CD4-positive, alpha-beta memory T cell (primary cell): ENCODE data around the gene NHERF1. TPM values are rescaled to one million over a fixed set of nuclear protein-coding genes. Genes with fewer than 3 reads are reported as not detected.
A peak's percentile ranks its signal among the peaks of the same experiment; 100 is the strongest.

ENCODE experiments used
- CTCF ChIA-PET: fragments of 350-600 bp; sonication (Branson Sonifier 250); formaldehyde crosslinking; loops from one replicate; lab custom pipeline; 2021; ENCODE audit warnings: inconsistent platforms; ENCODE audit not compliant: partially characterized antibody; lab: Charles Lee
- POLR2A ChIA-PET: fragments of 350-600 bp; sonication (Branson Sonifier 250); formaldehyde crosslinking; loops from one replicate; lab custom pipeline; 2021; ENCODE audit not compliant: partially characterized antibody; lab: Charles Lee
- DNase-seq, 5 donors: peaks; one replicate each; pipeline versions ENCODE4 v3.0.0 to v3.0.0-alpha.2; 2020 to 2022; ENCODE audit warnings: mixed read lengths in 1 of 5
- H3K27ac ChIP-seq: one replicate; pipeline ENCODE4 v1.7.0; 2013; ENCODE audit warnings: low read depth, low read length
- H3K27me3 ChIP-seq: 2 replicates; pipeline ENCODE4 v1.7.0; 2013; ENCODE audit warnings: mild to moderate bottlenecking, low read length, moderate library complexity; ENCODE audit not compliant: insufficient read depth
- H3K36me3 ChIP-seq: 2 replicates; pipeline ENCODE4 v1.7.0; 2013; ENCODE audit warnings: mild to moderate bottlenecking, low read length, moderate library complexity; ENCODE audit not compliant: insufficient read depth
- H3K4me1 ChIP-seq: 2 replicates; pipeline ENCODE4 v1.7.0; 2013; ENCODE audit warnings: mild to moderate bottlenecking, low read length, moderate library complexity; ENCODE audit not compliant: insufficient read depth
- H3K4me3 ChIP-seq, 2 donors: one replicate each; pipeline ENCODE4 v1.7.0; 2013; ENCODE audit warnings: low read length in 2 of 2, mild to moderate bottlenecking in 1 of 2
- H3K9me3 ChIP-seq, 2 donors: one replicate each; pipeline ENCODE4 v1.7.0; 2013; ENCODE audit warnings: low read length in 2 of 2, control low read depth in 1 of 2; ENCODE audit not compliant: control insufficient read depth in 1 of 2
- H3K27ac Mint-ChIP-seq, 7 donors: one replicate each; pipeline ENCODE4 v1.8.0; 2020 to 2021; ENCODE audit warnings: mixed read lengths in 7 of 7, mild to moderate bottlenecking in 6 of 7, inconsistent platforms in 3 of 7, moderate library complexity in 3 of 7
- H3K27me3 Mint-ChIP-seq, 2 donors: one replicate each; pipeline ENCODE4 v1.8.0; 2020 to 2021; ENCODE audit warnings: mixed read lengths in 2 of 2
- H3K36me3 Mint-ChIP-seq, 2 donors: one replicate each; pipeline ENCODE4 v1.8.0; 2020 to 2021; ENCODE audit warnings: mixed read lengths in 2 of 2, inconsistent platforms in 1 of 2, mild to moderate bottlenecking in 1 of 2
- H3K4me1 Mint-ChIP-seq, 4 donors: one replicate each; pipeline ENCODE4 v1.8.0; 2020 to 2021; ENCODE audit warnings: mixed read lengths in 4 of 4, mild to moderate bottlenecking in 1 of 4
- H3K4me3 Mint-ChIP-seq, 8 donors: one replicate each; pipeline ENCODE4 v1.8.0; 2020 to 2021; ENCODE audit warnings: mixed read lengths in 8 of 8, mild to moderate bottlenecking in 7 of 8, moderate library complexity in 6 of 8, inconsistent platforms in 3 of 8
- H3K9me3 Mint-ChIP-seq, 8 donors: one replicate each; pipeline ENCODE4 v1.8.0; 2020 to 2021; ENCODE audit warnings: mixed read lengths in 8 of 8, mild to moderate bottlenecking in 5 of 8, inconsistent platforms in 3 of 8, moderate library complexity in 1 of 8
- intact Hi-C: fragments of 100-400 bp; cut with micrococcal nuclease; formaldehyde crosslinking; loops from one replicate; pipeline ENCODE4 v1.15.1; 2023
- polyA plus RNA-seq, 2 donors: library from polyadenylated mRNA; unstranded; fragments of 300-500 nt; fragmentation: Illumina TruSeq; gene quantifications; one replicate each; pipeline ENCODE4 v1.2.3, GENCODE V29; 2021
- total RNA-seq, 2 experiments: library from RNA; stranded (reverse); gene quantifications; one replicate each; pipeline ENCODE4 v1.2.3, GENCODE V29; 2021

NHERF1 gene
- total and polyA plus RNA-seq, 4 experiments from 2014 or later = 202 to 448 (median 267) TPM

DNA sequence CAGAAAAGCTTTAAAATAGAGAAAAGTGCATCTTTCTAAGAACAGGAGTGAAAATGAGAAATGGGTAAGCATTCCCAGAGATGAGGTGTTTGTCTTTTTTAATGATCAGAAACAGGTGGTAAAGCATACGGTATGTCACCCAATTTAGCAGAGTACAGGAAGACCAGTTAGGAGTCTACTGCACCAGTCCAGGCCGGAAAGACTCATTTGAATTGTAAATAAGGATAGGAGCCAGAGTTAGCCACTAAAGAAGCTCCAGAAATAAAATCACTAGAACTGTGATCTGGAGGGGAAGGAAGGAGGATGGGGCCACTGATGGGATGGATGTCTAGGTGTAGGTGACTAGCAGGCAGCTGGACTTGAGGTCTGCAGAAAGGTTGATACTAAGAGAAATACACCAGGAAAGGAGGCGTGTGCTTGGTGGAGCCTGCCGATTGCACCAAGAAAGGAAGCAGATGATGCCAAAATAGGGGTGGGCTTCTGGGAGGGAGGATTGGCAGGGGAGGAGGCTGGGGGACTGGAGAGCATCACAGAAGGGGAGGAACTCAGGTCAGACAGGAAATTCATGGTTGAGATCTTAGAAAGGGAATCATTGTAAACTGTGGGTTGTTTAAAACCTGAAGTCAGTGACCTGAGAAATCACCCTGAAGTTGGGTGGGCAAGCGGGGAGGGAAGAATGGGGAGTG lies 35.8 kb downstream of the NHERF1 start:
- Mint-ChIP-seq H3K36me3 (peaks cover 18 to 30% of the 10 kb centered on the region in 2 donors), H3K27me3 (no peaks in the 10 kb centered on the region), H3K4me3 (peak overlapping the region in 4 of 8 donors; percentile 6 to 53 (median 26)), H3K9me3 (no peaks in the 10 kb centered on the region), H3K4me1 (peaks cover 45 to 78% (median 53%) of the 10 kb centered on the region in 4 donors), H3K27ac (peak overlapping the region; percentile 65 to 86 (median 78))
- no peak for DNase-seq
- ChIA-PET CTCF (interaction anchor here (1.1 to 10.7 kb wide), 5 partner anchors 8 to 127 kb away, joined by 3 to 109 read pairs (median 7); no protein-coding TSS in a partner anchor), POLR2A (interaction anchor here (1.1 to 1.5 kb wide), 4 partner anchors 8 to 39 kb away, joined by 3 to 5 read pairs (median 3); a partner anchor contains a TSS)
- intact Hi-C loops = no loop called here
- peaks cover 44% of the 10 kb centered on the region for H3K4me1 ChIP-seq
- no peaks in the 10 kb centered on the region for H3K9me3 ChIP-seq
- H3K4me3 ChIP-seq = no peak overlapping the region
- H3K36me3 ChIP-seq = peaks cover 13% of the 10 kb centered on the region
- no peak overlapping the region for H3K27ac ChIP-seq
- no peaks in the 10 kb centered on the region for H3K27me3 ChIP-seq

DNA sequence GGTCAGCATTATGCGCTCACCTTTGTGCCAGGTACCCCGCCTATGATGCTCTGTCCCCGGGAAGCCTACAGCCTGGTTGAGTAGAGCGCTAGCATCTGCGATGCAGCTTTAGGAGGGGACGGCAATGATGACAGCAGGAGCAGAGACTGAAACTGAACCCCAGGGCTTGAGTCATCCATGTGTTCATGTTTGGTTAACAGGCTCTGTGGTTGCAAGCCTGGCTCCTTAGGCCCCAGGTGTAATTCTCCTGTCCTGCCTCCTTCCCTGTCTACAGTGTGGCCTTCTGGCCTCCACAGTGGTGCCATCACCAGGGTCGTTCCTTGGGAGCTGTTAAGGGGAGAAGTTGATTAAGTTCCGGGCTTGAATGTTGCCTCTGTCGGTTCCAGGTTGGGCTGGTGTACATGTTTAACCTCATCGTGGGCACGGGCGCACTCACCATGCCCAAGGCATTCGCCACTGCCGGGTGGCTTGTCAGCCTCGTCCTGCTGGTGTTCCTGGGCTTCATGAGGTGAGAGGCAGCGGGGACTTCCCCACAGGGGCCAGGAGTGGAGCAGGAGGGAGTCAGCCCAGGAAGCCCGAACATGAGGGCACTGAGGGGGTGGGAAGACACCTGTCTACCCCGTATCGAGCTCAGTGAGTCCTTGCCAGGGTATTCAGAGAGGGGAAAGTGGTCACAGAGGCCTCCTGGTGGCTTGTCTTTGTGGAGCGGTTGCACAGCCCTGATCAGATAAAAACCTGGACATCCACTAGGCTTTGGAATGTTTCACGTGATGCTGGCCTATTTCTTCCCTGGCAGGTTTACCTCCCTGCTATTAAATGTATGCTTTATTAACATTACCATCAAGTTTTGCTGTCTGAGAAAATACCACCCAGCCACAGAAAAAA lies 36.9 kb downstream of the NHERF1 start:
- Mint-ChIP-seq H3K27ac (peak overlapping the region; percentile 7 to 78 (median 64)), H3K9me3 (no peaks in the 10 kb centered on the region), H3K4me3 (peak overlapping the region in 1 of 8 donors; percentile 22), H3K4me1 (peaks cover 34 to 72% (median 46%) of the 10 kb centered on the region in 4 donors), H3K27me3 (no peaks in the 10 kb centered on the region), H3K36me3 (peaks cover 18 to 32% of the 10 kb centered on the region in 2 donors)
- intact Hi-C loops = no loop called here
- no peaks in the 10 kb centered on the region for H3K27me3 ChIP-seq
- H3K4me3 ChIP-seq = no peak overlapping the region
- ChIA-PET POLR2A (interaction anchor here (1.5 kb wide), 1 partner anchor 9 kb away, joined by 3 read pairs; a partner anchor contains a TSS), CTCF (interaction anchor here (2.5 kb wide), 1 partner anchor 128 kb away, joined by 11 read pairs; no protein-coding TSS in a partner anchor)
- H3K9me3 ChIP-seq = no peaks in the 10 kb centered on the region
- H3K36me3 ChIP-seq = peaks cover 17% of the 10 kb centered on the region
- H3K27ac ChIP-seq = no peak overlapping the region
- DNase-seq = no peak
- H3K4me1 ChIP-seq = peaks cover 37% of the 10 kb centered on the region

DNA sequence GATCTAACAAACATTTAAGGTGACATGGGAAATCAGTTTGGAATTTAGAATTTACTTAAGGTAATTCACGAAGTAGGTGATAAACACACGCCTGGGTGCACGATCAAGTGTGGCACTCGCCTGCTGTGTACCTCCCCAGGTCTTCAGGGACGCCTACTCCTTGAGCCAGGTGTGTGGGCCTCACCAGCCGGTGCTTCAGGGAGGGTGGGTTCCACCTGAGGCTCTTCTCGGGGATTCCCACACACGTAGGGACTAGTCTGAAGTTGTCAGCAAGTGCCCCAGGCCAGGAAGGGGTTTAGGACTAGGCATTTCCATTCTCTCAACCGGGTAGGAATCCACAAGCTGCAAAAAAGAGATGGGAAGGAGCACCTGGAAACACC lies 37.5 kb downstream of the NHERF1 start:
- POLR2A ChIA-PET = interaction anchor here (1.5 kb wide), 1 partner anchor 9 kb away, joined by 3 read pairs; a partner anchor contains a TSS
- no peak for DNase-seq
- H3K4me3 ChIP-seq = no peak overlapping the region
- CTCF ChIA-PET = no interaction called here
- intact Hi-C loops = no loop called here
- Mint-ChIP-seq H3K4me3 (peak overlapping the region in 2 of 8 donors; percentile 3 to 21), H3K36me3 (peaks cover 18 to 37% of the 10 kb centered on the region in 2 donors), H3K27ac (peak overlapping the region in 6 of 7 donors; percentile 5 to 77 (median 63)), H3K27me3 (no peaks in the 10 kb centered on the region), H3K4me1 (peaks cover 33 to 72% (median 45%) of the 10 kb centered on the region in 4 donors), H3K9me3 (no peaks in the 10 kb centered on the region)
- H3K9me3 ChIP-seq = no peaks in the 10 kb centered on the region
- H3K36me3 ChIP-seq = peaks cover 18% of the 10 kb centered on the region
- H3K4me1 ChIP-seq = peaks cover 37% of the 10 kb centered on the region
- no peaks in the 10 kb centered on the region for H3K27me3 ChIP-seq
- H3K27ac ChIP-seq = no peak overlapping the region

DNA sequence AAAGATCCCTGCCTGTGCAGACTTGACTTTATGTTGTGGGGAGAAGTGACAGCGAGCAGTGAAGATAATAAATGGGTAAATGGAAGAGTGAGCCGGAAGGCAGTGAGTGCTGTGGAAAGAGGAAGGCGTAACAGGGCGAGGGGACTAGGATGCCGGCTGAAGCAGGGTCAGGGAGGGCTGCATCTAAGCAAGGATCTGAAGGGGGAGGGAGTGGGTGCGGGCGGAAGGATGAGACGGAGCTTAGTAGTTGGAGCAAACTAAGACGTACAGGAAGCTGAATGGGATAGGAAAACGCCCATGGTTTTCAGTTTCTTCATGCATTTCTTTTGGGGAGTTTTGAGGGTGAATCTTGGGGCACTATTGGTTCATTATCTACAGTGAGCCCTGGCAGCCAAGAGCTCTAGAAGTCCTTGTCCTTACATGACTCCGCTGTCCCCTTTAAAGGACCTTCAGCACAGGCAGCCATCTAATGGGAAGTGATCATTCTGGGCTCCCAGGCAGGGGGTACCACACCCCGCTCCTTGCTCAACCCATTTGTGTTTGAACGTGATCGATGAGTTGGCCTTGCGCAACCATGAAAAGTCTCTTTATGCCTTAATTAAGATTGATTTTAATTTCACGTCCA lies 38.1 kb downstream of the NHERF1 start:
- peaks cover 0 to under 1% (median 0%) of the 10 kb centered on the region in 8 donors for H3K9me3 Mint-ChIP-seq
- peaks cover 37% of the 10 kb centered on the region for H3K4me1 ChIP-seq
- CTCF ChIA-PET = no interaction called here

DNA sequence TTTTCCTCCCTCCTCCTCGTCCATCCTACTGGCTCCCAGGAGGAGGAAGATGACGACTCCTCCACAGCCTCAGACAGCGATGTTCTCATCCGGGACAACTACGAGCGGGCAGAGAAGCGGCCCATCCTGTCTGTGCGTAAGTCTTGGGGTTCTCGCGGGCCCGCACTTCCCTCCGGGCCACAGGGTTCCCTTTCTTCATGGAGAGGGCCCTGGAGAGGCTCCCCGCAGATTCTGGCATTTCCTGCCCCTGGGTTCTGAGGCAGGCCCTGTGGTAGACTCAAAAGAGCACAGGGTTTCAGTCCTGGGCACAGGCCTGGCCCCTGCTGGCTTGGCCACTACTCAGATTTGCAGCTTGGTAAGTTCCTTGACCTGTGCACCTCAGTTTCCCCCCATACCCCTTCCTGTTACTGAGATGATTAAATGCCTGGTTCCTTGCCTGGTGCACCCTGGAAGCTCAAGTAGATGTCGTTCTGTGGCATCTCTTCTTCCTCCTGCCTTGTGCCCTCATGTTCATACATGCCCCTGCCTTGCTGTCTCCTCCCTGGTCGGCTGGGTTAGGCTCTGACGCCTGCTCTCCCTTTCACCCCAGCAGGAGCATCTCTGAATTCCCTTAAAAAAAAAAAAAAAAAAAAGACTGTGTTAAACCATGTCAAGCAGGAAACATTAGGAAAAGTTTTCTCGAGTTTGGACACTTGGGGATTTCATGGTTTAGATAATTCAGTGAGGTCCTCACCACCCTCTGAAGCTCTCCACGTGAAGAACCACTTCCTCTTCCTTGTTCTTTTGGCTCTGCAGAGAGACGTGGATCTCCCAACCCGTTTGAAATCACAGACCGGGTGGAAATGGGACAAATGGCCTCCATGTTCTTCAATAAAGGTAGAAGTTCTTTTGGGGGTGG lies 42.0 kb downstream of the NHERF1 start:
- Histone ChIP-seq H3K9me3 (no peaks in the 10 kb centered on the region), H3K27ac (no peak overlapping the region), H3K27me3 (no peaks in the 10 kb centered on the region), H3K36me3 (peaks cover 30% of the 10 kb centered on the region), H3K4me3 (no peak overlapping the region), H3K4me1 (peaks cover 19% of the 10 kb centered on the region)
- CTCF ChIA-PET = interaction anchor here (0.7 to 9.7 kb wide), 39 partner anchors 11 to 374 kb away, joined by 3 to 127 read pairs (median 6); partner anchors contain the start of genes GRIN2C, NAT9 and RAB37
- Mint-ChIP-seq H3K27me3 (no peaks in the 10 kb centered on the region), H3K27ac (peak overlapping the region in 4 of 7 donors; percentile 42 to 82 (median 68)), H3K4me3 (peak overlapping the region in 6 of 8 donors; percentile 51 to 70 (median 58)), H3K4me1 (peaks cover 17 to 41% (median 29%) of the 10 kb centered on the region in 4 donors), H3K36me3 (peaks cover 35 to 48% of the 10 kb centered on the region in 2 donors), H3K9me3 (peaks cover 0 to 2% (median 0%) of the 10 kb centered on the region in 8 donors)
- POLR2A ChIA-PET = interaction anchor here (0.7 to 2.3 kb wide), 12 partner anchors 9 to 133 kb away, joined by 3 to 12 read pairs (median 6); partner anchors contain the start of gene NAT9
- DNase-seq = no peak
- intact Hi-C loops = loop anchor here (1.0 kb wide), 4 partner anchors 10 to 168 kb away; no protein-coding TSS in a partner anchor

More for the DNA sequence above, 38.1 kb downstream of the NHERF1 start:
- Mint-ChIP-seq H3K36me3 (peaks cover 20 to 39% of the 10 kb centered on the region in 2 donors), H3K4me1 (peaks cover 34 to 72% (median 46%) of the 10 kb centered on the region in 4 donors), H3K4me3 (peak overlapping the region in 3 of 8 donors; percentile 3 to 21 (median 12)), H3K27ac (peak overlapping the region; percentile 5 to 79 (median 62)), H3K27me3 (no peaks in the 10 kb centered on the region)
- POLR2A ChIA-PET = no interaction called here
- Histone ChIP-seq H3K4me3 (no peak overlapping the region), H3K27ac (no peak overlapping the region), H3K36me3 (peaks cover 18% of the 10 kb centered on the region), H3K27me3 (no peaks in the 10 kb centered on the region), H3K9me3 (no peaks in the 10 kb centered on the region)
- DNase-seq = no peak
- intact Hi-C loops = no loop called here

DNA sequence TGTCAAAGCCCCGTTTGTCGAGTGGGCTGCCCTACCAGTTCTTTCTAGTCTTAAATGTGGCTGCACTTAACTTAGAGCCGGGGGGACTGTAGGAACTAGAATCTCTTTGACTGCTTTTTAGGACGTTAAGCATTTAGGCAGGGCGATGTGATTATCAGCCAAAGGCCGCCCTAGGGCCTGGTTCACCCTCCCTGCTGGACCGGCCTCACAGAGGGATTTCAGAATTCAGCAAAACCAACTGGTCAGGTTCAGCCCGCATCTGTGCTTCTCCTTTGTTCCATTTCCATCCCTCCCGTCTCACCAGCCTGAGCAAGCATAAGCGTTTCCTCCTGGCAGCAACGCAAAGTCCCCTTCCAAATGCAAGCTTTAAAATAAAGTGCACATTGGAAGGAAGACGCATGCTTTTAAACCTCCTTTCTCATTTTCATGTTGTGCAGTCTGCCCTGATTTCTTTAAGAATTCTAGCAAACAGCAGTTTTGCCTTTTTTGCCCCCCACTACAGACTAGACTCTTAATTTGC lies 44.2 kb downstream of the NHERF1 start:
- no peak for DNase-seq
- Histone ChIP-seq H3K4me3 (no peak overlapping the region), H3K9me3 (no peaks in the 10 kb centered on the region), H3K4me1 (peaks cover 18% of the 10 kb centered on the region), H3K27ac (no peak overlapping the region), H3K27me3 (no peaks in the 10 kb centered on the region), H3K36me3 (peaks cover 42% of the 10 kb centered on the region)
- no peaks in the 10 kb centered on the region for H3K27me3 Mint-ChIP-seq
- POLR2A ChIA-PET = no interaction called here
- peaks cover 0 to 2% (median 0%) of the 10 kb centered on the region in 8 donors for H3K9me3 Mint-ChIP-seq
- H3K27ac Mint-ChIP-seq = peak overlapping the region in 1 of 7 donors; percentile 29
- CTCF ChIA-PET = interaction anchor here (1.1 to 9.7 kb wide), 10 partner anchors 9 to 135 kb away, joined by 3 to 127 read pairs (median 27); partner anchors contain the start of genes GRIN2C and NAT9
- no peak overlapping the region for H3K4me3 Mint-ChIP-seq
- peaks cover 10 to 29% (median 20%) of the 10 kb centered on the region in 4 donors for H3K4me1 Mint-ChIP-seq
- intact Hi-C loops = no loop called here
- H3K36me3 Mint-ChIP-seq = peaks cover 42 to 52% of the 10 kb centered on the region in 2 donors
